ENCODE data around the gene ZNF575.

- no peak for TF ChIP-seq MAX (IDR thresholded peaks at IDR 0.05; ENCODE audit: low read depth, low read length)
- TF ChIP-seq CTCF (IDR thresholded peaks at IDR 0.05; ENCODE audit: low read depth, low read length), result no peak
Observed at GRCh38 chr19:43554317-43554895, 21.4 kb downstream of the ZNF575 start.

All from NB4 (cell line).